DND-41 (cell line): ENCODE measurements around the gene TSHZ2.

Experiments
- EZH2 ChIP-seq: IDR thresholded peaks from 3 replicates; pipeline ENCODE4 v1.6.1; 2012; ENCODE audit warnings: borderline replicate concordance, low read depth, mild to moderate bottlenecking, moderate library complexity, low read length, inconsistent platforms; ENCODE audit not compliant: severe bottlenecking
- TF ChIP-seq, protein P1 (sequence below): IDR thresholded peaks from 2 replicates; pipeline ENCODE4 v1.5.1; 2012; ENCODE audit warnings: borderline replicate concordance, low read length, moderate library complexity, mild to moderate bottlenecking; ENCODE audit not compliant: poor library complexity, severe bottlenecking; ENCODE audit errors: extremely low read depth

DNA sequence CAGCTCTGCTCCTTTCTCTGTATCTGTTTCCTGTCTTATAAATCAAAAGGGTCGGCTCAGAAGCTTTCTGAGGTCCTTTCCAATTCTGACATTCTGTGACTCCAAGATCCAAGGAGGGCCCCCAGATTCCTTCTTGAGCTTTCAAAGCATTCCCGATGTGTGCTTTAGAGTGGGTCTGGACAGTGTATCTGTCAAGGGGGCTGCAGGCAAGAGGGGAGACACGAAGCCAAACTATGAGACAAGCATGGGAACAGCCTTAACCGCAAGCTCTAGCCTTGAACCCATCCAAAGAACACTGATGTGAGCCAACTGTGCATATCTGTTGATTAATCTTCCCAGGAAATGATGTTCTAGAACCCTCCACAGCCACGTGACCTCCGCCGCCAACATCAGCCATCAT, 73.8 kb downstream of the TSHZ2 start:
- TF ChIP-seq EZH2 = no peak
- TF ChIP-seq, protein P1, sequence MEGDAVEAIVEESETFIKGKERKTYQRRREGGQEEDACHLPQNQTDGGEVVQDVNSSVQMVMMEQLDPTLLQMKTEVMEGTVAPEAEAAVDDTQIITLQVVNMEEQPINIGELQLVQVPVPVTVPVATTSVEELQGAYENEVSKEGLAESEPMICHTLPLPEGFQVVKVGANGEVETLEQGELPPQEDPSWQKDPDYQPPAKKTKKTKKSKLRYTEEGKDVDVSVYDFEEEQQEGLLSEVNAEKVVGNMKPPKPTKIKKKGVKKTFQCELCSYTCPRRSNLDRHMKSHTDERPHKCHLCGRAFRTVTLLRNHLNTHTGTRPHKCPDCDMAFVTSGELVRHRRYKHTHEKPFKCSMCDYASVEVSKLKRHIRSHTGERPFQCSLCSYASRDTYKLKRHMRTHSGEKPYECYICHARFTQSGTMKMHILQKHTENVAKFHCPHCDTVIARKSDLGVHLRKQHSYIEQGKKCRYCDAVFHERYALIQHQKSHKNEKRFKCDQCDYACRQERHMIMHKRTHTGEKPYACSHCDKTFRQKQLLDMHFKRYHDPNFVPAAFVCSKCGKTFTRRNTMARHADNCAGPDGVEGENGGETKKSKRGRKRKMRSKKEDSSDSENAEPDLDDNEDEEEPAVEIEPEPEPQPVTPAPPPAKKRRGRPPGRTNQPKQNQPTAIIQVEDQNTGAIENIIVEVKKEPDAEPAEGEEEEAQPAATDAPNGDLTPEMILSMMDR = no peak
